GM23338 (cell line): ENCODE measurements around the gene EVC. TPM values are rescaled to one million over a fixed set of nuclear protein-coding genes. Genes with fewer than 3 reads are reported as not detected.

Source experiments
- ATAC-seq: fragments of 200-7000 bp; cut with Tn5 transposase; 3 replicates; pipeline ENCODE4 v1.9.1; 2020
- DNase-seq: peaks from one replicate; pipeline ENCODE4 v3.0.0-alpha.2; 2015; ENCODE audit warnings: low spot score
- H2AFZ ChIP-seq: fragments of 200-600 bp; sonication (generic); 2 replicates; pipeline ENCODE4 v1.8.0; 2016; ENCODE audit warnings: antibody characterized with exemption, mild to moderate bottlenecking, moderate library complexity
- H3F3A ChIP-seq: fragments of 200-600 bp; sonication (generic); replicated peaks from 2 replicates; pipeline ENCODE4 v1.8.0; 2017; ENCODE audit warnings: antibody characterized with exemption, mixed run types, low read depth
- H3K27ac ChIP-seq: fragments of 200-600 bp; sonication (generic); 2 replicates; pipeline ENCODE4 v1.6.1; 2016; ENCODE audit warnings: low read depth
- H3K27me3 ChIP-seq: fragments of 200-600 bp; sonication (generic); 2 replicates; pipeline ENCODE4 v1.8.0; 2016; ENCODE audit warnings: mild to moderate bottlenecking, mixed run types, moderate library complexity; ENCODE audit not compliant: insufficient read depth
- H3K36me3 ChIP-seq: fragments of 200-600 bp; sonication (generic); 2 replicates; pipeline ENCODE4 v1.8.0; 2016; ENCODE audit warnings: mild to moderate bottlenecking; ENCODE audit not compliant: insufficient read depth
- H3K4me1 ChIP-seq: fragments of 200-600 bp; sonication (generic); 2 replicates; pipeline ENCODE4 v1.8.0; 2016; ENCODE audit warnings: mild to moderate bottlenecking, moderate library complexity; ENCODE audit not compliant: insufficient read depth
- H3K4me2 ChIP-seq: fragments of 200-600 bp; sonication (generic); 2 replicates; pipeline ENCODE4 v1.7.1; 2017; ENCODE audit warnings: mixed run types
- H3K4me3 ChIP-seq: fragments of 200-600 bp; sonication (generic); 2 replicates; pipeline ENCODE4 v1.6.1; 2016; ENCODE audit warnings: mixed run types
- H3K79me2 ChIP-seq: fragments of 200-600 bp; sonication (generic); replicated peaks from 2 replicates; pipeline ENCODE4 v1.8.0; 2017; ENCODE audit warnings: mild to moderate bottlenecking; ENCODE audit not compliant: insufficient read depth
- H3K9me2 ChIP-seq: fragments of 200-600 bp; sonication (generic); 2 replicates; pipeline ENCODE4 v1.8.0; 2017; ENCODE audit not compliant: insufficient read depth
- H4K20me1 ChIP-seq: fragments of 200-600 bp; sonication (generic); replicated peaks from 2 replicates; pipeline ENCODE4 v1.8.0; 2017; ENCODE audit warnings: mild to moderate bottlenecking; ENCODE audit not compliant: insufficient read depth
- H3K27ac Mint-ChIP-seq: 2 replicates; pipeline ENCODE4 v1.8.0; 2020; ENCODE audit warnings: inconsistent platforms, mild to moderate bottlenecking, moderate library complexity, mixed read lengths
- H3K27me3 Mint-ChIP-seq: 3 replicates; pipeline ENCODE4 v1.8.0; 2022; ENCODE audit warnings: low read depth, mild to moderate bottlenecking, moderate library complexity, mixed read lengths, inconsistent platforms; ENCODE audit not compliant: insufficient read depth, poor library complexity
- H3K36me3 Mint-ChIP-seq: 3 replicates; pipeline ENCODE4 v1.8.0; 2021; ENCODE audit warnings: low read depth, mild to moderate bottlenecking, inconsistent platforms, moderate library complexity, mixed read lengths
- H3K4me1 Mint-ChIP-seq: 3 replicates; pipeline ENCODE4 v1.8.0; 2020; ENCODE audit warnings: mild to moderate bottlenecking, inconsistent platforms, mixed read lengths
- H3K4me3 Mint-ChIP-seq: 3 replicates; pipeline ENCODE4 v1.8.0; 2021; ENCODE audit warnings: moderate library complexity, mild to moderate bottlenecking, inconsistent platforms, mixed read lengths
- H3K9me3 Mint-ChIP-seq: 3 replicates; pipeline ENCODE4 v1.8.0; 2020; ENCODE audit warnings: moderate library complexity, mild to moderate bottlenecking, inconsistent platforms, mixed read lengths
- CREB1 ChIP-seq: fragments of 250-450 bp; sonication (Bioruptor Pico); IDR thresholded peaks from 2 replicates; pipeline ENCODE4 v1.5.0; 2020; ENCODE audit warnings: low read depth, mild to moderate bottlenecking, moderate library complexity
- EZH2 ChIP-seq: fragments of 200-600 bp; sonication (generic); IDR thresholded peaks from one replicate; pipeline ENCODE4 v1.8.0; 2017; ENCODE audit warnings: antibody characterized with exemption, mild to moderate bottlenecking, low read depth; ENCODE audit not compliant: unreplicated experiment
- JUNB ChIP-seq: IDR thresholded peaks from one replicate; pipeline ENCODE4 v1.6.1; 2016; ENCODE audit warnings: antibody characterized with exemption; ENCODE audit not compliant: unreplicated experiment
- NANOG ChIP-seq: IDR thresholded peaks from 2 replicates; pipeline ENCODE4 v1.6.1; 2016; ENCODE audit warnings: antibody characterized with exemption, borderline replicate concordance
- POLR2AphosphoS5 ChIP-seq: IDR thresholded peaks from 2 replicates; pipeline ENCODE4 v1.6.1; 2016; ENCODE audit warnings: antibody characterized with exemption, low read depth
- STAT1 ChIP-seq: IDR thresholded peaks from one replicate; pipeline ENCODE4 v1.6.1; 2016; ENCODE audit warnings: antibody characterized with exemption; ENCODE audit not compliant: unreplicated experiment
- ZNF114 ChIP-seq: fragments of 250-450 bp; sonication (Bioruptor Pico); IDR thresholded peaks from 2 replicates; pipeline ENCODE4 v1.5.0; 2020; ENCODE audit warnings: mild to moderate bottlenecking, moderate library complexity
- ZNF331 ChIP-seq: fragments of 250-450 bp; sonication (Bioruptor Pico); IDR thresholded peaks from 2 replicates; pipeline ENCODE4 v1.5.0; 2020; ENCODE audit warnings: low read depth, mild to moderate bottlenecking, moderate library complexity
- polyA plus RNA-seq: library from polyadenylated mRNA; unstranded; fragments of >200 nt; fragmentation: Nextera tagmentation; extraction: Ambion mirVana; gene quantifications from 2 replicates; pipeline ENCODE4 v1.2.1, GENCODE V29; 2016
- total RNA-seq: library from RNA; depleted of rRNA; stranded (reverse); fragments of >200 nt; shearing (Covaris generic); gene quantifications from 2 replicates; pipeline ENCODE4 v1.2.3, GENCODE V29; 2014
- TF ChIP-seq, protein P1 (sequence below): IDR thresholded peaks from one replicate; pipeline ENCODE4 v1.6.1; 2018; ENCODE audit warnings: antibody characterized with exemption; ENCODE audit not compliant: unreplicated experiment
- TF ChIP-seq, protein P2 (sequence below): fragments of 250-450 bp; sonication (Bioruptor Pico); IDR thresholded peaks from 2 replicates; pipeline ENCODE4 v1.5.0; 2020; ENCODE audit warnings: mild to moderate bottlenecking, moderate library complexity
- TF ChIP-seq, protein P3 (sequence below), 2 experiments: fragments of 200-600 bp in 1 of 2; sonication (generic) in 1 of 2; conservative IDR thresholded peaks; 2 replicates each; pipeline versions ENCODE4 v1.5.1 to v1.6.1; 2016 to 2017; ENCODE audit warnings: antibody characterized with exemption in 2 of 2, low read depth in 2 of 2, mild to moderate bottlenecking in 2 of 2, moderate library complexity in 1 of 2
- TF ChIP-seq, protein P4 (sequence below): IDR thresholded peaks from 2 replicates; pipeline ENCODE4 v1.6.1; 2016; ENCODE audit warnings: antibody characterized with exemption

The EVC gene
- total and polyA plus RNA-seq, 2 experiments from 2014 or later = 1.7 to 12.8 TPM

DNA sequence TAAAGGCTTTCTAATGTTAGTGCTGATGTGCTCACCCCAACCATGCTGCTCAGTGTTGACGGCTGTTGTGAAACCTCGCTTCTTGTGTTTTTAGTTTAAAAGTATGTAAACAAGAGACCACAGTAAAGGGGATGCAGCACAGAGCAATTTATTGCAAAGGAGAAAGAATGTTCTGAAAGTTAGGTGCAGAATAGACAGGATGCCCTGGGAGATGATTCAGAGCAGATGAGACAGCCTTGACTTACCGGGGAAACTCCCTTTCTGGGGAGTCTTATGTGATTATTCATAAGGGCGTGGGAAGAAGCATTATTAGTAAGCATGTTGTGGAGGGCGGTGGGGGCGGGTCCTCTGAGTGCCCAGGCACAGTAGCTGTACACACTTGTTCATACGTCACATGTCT lies 47.7 kb downstream of the EVC start (continued):
- TF ChIP-seq, protein P1, sequence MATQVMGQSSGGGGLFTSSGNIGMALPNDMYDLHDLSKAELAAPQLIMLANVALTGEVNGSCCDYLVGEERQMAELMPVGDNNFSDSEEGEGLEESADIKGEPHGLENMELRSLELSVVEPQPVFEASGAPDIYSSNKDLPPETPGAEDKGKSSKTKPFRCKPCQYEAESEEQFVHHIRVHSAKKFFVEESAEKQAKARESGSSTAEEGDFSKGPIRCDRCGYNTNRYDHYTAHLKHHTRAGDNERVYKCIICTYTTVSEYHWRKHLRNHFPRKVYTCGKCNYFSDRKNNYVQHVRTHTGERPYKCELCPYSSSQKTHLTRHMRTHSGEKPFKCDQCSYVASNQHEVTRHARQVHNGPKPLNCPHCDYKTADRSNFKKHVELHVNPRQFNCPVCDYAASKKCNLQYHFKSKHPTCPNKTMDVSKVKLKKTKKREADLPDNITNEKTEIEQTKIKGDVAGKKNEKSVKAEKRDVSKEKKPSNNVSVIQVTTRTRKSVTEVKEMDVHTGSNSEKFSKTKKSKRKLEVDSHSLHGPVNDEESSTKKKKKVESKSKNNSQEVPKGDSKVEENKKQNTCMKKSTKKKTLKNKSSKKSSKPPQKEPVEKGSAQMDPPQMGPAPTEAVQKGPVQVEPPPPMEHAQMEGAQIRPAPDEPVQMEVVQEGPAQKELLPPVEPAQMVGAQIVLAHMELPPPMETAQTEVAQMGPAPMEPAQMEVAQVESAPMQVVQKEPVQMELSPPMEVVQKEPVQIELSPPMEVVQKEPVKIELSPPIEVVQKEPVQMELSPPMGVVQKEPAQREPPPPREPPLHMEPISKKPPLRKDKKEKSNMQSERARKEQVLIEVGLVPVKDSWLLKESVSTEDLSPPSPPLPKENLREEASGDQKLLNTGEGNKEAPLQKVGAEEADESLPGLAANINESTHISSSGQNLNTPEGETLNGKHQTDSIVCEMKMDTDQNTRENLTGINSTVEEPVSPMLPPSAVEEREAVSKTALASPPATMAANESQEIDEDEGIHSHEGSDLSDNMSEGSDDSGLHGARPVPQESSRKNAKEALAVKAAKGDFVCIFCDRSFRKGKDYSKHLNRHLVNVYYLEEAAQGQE = no peak
- TF ChIP-seq ZNF114 (CRISPR knock-in tag) = no peak
- TF ChIP-seq JUNB = no peak

DNA sequence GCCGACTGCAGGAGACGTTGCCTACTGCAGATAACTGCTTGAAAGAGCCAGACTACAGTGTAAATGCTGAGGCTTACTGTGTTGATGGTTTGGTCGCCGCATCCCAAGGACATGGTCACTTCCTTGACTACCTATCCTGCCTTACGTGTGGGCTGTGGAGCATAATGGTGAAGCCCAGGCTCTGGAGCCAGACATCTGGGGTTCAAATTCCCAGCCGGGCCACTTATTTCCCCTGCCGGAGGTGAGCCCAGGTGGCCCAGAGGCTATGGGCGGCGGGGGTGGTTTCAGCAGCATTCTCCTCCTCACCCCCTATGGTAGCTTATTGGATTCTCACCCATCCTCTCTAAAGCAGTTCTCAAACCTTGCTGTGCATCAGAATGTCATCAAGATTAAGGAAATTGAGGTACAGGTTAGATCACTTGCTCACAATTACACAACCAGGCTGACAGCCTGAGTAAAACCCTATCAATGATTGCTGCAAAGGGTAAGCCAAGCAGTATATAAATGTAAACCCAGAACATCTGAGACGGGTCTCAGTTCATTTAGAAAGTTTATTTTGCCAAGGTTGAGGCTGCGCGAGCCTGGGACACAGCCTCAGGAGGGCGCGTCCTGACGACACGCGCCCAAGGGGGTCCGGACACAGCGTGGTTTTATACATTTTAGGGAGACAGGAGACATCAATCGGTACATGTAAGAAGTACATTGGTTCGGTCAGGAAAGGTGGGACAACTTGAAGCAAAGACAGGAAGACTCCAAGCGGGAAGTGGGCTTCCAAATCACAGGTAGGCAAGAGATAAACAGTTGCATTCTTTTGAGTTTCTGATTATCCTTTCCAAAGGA lies 48.5 kb downstream of the EVC start:
- H3K4me3 Mint-ChIP-seq = no peak overlapping the region
- no peaks in the 10 kb centered on the region for H3K36me3 ChIP-seq
- DNase-seq (no peak), ATAC-seq (no peak)
- no peak overlapping the region; the same call in 1 of the 2 replicates for H3K27ac Mint-ChIP-seq
- no peaks in the 10 kb centered on the region for H3K79me2 ChIP-seq
- H3K27me3 ChIP-seq = no peaks in the 10 kb centered on the region
- H3K9me3 Mint-ChIP-seq = no peaks in the 10 kb centered on the region
- H3K27me3 Mint-ChIP-seq = peaks cover 4% of the 10 kb centered on the region
- H2AFZ ChIP-seq = no peak overlapping the region
- H3K4me1 Mint-ChIP-seq = peaks cover 14% of the 10 kb centered on the region
- no peaks in the 10 kb centered on the region for H3K9me2 ChIP-seq
- no peaks in the 10 kb centered on the region for H3F3A ChIP-seq
- no peak overlapping the region for H3K4me2 ChIP-seq
- no peak overlapping the region for H3K27ac ChIP-seq
- no peak overlapping the region for H3K4me3 ChIP-seq
- H4K20me1 ChIP-seq = no peaks in the 10 kb centered on the region
- H3K4me1 ChIP-seq = no peaks in the 10 kb centered on the region
- H3K36me3 Mint-ChIP-seq = peaks cover 37% of the 10 kb centered on the region
- no peak for TF ChIP-seq EZH2
- no peak for TF ChIP-seq STAT1
- no peak for TF ChIP-seq CREB1 (CRISPR knock-in tag)
- TF ChIP-seq, protein P2, sequence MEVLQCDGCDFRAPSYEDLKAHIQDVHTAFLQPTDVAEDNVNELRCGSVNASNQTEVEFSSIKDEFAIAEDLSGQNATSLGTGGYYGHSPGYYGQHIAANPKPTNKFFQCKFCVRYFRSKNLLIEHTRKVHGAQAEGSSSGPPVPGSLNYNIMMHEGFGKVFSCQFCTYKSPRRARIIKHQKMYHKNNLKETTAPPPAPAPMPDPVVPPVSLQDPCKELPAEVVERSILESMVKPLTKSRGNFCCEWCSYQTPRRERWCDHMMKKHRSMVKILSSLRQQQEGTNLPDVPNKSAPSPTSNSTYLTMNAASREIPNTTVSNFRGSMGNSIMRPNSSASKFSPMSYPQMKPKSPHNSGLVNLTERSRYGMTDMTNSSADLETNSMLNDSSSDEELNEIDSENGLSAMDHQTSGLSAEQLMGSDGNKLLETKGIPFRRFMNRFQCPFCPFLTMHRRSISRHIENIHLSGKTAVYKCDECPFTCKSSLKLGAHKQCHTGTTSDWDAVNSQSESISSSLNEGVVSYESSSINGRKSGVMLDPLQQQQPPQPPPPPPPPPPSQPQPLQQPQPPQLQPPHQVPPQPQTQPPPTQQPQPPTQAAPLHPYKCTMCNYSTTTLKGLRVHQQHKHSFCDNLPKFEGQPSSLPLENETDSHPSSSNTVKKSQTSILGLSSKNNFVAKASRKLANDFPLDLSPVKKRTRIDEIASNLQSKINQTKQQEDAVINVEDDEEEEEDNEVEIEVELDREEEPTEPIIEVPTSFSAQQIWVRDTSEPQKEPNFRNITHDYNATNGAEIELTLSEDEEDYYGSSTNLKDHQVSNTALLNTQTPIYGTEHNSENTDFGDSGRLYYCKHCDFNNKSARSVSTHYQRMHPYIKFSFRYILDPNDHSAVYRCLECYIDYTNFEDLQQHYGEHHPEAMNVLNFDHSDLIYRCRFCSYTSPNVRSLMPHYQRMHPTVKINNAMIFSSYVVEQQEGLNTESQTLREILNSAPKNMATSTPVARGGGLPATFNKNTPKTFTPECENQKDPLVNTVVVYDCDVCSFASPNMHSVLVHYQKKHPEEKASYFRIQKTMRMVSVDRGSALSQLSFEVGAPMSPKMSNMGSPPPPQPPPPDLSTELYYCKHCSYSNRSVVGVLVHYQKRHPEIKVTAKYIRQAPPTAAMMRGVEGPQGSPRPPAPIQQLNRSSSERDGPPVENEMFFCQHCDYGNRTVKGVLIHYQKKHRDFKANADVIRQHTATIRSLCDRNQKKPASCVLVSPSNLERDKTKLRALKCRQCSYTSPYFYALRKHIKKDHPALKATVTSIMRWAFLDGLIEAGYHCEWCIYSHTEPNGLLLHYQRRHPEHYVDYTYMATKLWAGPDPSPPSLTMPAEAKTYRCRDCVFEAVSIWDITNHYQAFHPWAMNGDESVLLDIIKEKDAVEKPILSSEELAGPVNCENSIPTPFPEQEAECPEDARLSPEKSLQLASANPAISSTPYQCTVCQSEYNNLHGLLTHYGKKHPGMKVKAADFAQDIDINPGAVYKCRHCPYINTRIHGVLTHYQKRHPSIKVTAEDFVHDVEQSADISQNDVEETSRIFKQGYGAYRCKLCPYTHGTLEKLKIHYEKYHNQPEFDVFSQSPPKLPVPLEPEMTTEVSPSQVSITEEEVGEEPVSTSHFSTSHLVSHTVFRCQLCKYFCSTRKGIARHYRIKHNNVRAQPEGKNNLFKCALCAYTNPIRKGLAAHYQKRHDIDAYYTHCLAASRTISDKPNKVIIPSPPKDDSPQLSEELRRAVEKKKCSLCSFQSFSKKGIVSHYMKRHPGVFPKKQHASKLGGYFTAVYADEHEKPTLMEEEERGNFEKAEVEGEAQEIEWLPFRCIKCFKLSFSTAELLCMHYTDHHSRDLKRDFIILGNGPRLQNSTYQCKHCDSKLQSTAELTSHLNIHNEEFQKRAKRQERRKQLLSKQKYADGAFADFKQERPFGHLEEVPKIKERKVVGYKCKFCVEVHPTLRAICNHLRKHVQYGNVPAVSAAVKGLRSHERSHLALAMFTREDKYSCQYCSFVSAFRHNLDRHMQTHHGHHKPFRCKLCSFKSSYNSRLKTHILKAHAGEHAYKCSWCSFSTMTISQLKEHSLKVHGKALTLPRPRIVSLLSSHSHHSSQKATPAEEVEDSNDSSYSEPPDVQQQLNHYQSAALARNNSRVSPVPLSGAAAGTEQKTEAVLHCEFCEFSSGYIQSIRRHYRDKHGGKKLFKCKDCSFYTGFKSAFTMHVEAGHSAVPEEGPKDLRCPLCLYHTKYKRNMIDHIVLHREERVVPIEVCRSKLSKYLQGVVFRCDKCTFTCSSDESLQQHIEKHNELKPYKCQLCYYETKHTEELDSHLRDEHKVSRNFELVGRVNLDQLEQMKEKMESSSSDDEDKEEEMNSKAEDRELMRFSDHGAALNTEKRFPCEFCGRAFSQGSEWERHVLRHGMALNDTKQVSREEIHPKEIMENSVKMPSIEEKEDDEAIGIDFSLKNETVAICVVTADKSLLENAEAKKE (CRISPR knock-in tag) = no peak
- TF ChIP-seq, protein P3, sequence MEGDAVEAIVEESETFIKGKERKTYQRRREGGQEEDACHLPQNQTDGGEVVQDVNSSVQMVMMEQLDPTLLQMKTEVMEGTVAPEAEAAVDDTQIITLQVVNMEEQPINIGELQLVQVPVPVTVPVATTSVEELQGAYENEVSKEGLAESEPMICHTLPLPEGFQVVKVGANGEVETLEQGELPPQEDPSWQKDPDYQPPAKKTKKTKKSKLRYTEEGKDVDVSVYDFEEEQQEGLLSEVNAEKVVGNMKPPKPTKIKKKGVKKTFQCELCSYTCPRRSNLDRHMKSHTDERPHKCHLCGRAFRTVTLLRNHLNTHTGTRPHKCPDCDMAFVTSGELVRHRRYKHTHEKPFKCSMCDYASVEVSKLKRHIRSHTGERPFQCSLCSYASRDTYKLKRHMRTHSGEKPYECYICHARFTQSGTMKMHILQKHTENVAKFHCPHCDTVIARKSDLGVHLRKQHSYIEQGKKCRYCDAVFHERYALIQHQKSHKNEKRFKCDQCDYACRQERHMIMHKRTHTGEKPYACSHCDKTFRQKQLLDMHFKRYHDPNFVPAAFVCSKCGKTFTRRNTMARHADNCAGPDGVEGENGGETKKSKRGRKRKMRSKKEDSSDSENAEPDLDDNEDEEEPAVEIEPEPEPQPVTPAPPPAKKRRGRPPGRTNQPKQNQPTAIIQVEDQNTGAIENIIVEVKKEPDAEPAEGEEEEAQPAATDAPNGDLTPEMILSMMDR (conservative IDR thresholded peaks at IDR 0.05; ENCODE audit: low read depth in 2 of 2) = no peak
- TF ChIP-seq, protein P4, sequence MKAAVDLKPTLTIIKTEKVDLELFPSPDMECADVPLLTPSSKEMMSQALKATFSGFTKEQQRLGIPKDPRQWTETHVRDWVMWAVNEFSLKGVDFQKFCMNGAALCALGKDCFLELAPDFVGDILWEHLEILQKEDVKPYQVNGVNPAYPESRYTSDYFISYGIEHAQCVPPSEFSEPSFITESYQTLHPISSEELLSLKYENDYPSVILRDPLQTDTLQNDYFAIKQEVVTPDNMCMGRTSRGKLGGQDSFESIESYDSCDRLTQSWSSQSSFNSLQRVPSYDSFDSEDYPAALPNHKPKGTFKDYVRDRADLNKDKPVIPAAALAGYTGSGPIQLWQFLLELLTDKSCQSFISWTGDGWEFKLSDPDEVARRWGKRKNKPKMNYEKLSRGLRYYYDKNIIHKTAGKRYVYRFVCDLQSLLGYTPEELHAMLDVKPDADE = no peak
- no peak for TF ChIP-seq JUNB
- TF ChIP-seq NANOG = no peak
- TF ChIP-seq ZNF331 (CRISPR knock-in tag) = no peak
- TF ChIP-seq POLR2AphosphoS5 = no peak
